CD14-positive monocyte (primary cell): ENCODE results near the gene TEKTIP1. TPM values are rescaled to one million over a fixed set of nuclear protein-coding genes. Genes with fewer than 3 reads are reported as not detected.

Source experiments
- DNase-seq, 3 donors: peaks; one replicate each; pipeline ENCODE4 v3.0.0-alpha.2; 2011 to 2022
- H2AFZ ChIP-seq: 2 replicates; pipeline ENCODE4 v1.6.0; 2012; ENCODE audit warnings: mild to moderate bottlenecking, low read depth, low read length, inconsistent platforms; ENCODE audit not compliant: insufficient read depth, poor library complexity, severe bottlenecking
- H3K27ac ChIP-seq, 2 donors: 1 replicate in 1 of 2; 2 replicates in 1 of 2; pipeline ENCODE4 v1.5.1; 2012 to 2013; ENCODE audit warnings: low read length in 2 of 2, control low read depth in 1 of 2, inconsistent platforms in 1 of 2, low read depth in 1 of 2, mild to moderate bottlenecking in 1 of 2
- H3K27me3 ChIP-seq, 2 donors: one replicate each; pipeline versions ENCODE4 v1.6.0 to v1.6.1; 2011 to 2013; ENCODE audit warnings: low read length in 2 of 2; ENCODE audit not compliant: control insufficient read depth in 2 of 2, insufficient read depth in 2 of 2
- H3K36me3 ChIP-seq, 2 donors: replicated peaks in 1 of 2; 1 replicate in 1 of 2; 2 replicates in 1 of 2; pipeline versions ENCODE4 v1.5.1 to v1.6.1; 2012 to 2013; ENCODE audit warnings: low read length in 2 of 2, control low read depth in 1 of 2, inconsistent platforms in 1 of 2, mild to moderate bottlenecking in 1 of 2; ENCODE audit not compliant: insufficient read depth in 2 of 2, control insufficient read depth in 1 of 2
- H3K4me1 ChIP-seq, 2 donors: 1 replicate in 1 of 2; 2 replicates in 1 of 2; pipeline versions ENCODE4 v1.5.1 to v1.6.1; 2012 to 2013; ENCODE audit warnings: low read length in 2 of 2, control low read depth in 1 of 2, inconsistent platforms in 1 of 2, mild to moderate bottlenecking in 1 of 2, moderate library complexity in 1 of 2; ENCODE audit not compliant: insufficient read depth in 2 of 2, control insufficient read depth in 1 of 2
- H3K4me2 ChIP-seq: replicated peaks from 2 replicates; pipeline ENCODE3; 2012; ENCODE audit warnings: low read length, moderate library complexity, mild to moderate bottlenecking; ENCODE audit not compliant: poor library complexity, severe bottlenecking; ENCODE audit errors: extremely low read depth
- H3K4me3 ChIP-seq, 3 experiments: fragments of 200-600 bp in 1 of 3; sonication (generic) in 1 of 3; replicated peaks in 1 of 3; 1 replicate in 2 of 3; 2 replicates in 1 of 3; pipeline ENCODE4 v1.5.1; 2011 to 2013; ENCODE audit warnings: low read length in 3 of 3, mild to moderate bottlenecking in 3 of 3, control low read depth in 2 of 3, low read depth in 2 of 3, inconsistent platforms in 1 of 3, moderate library complexity in 1 of 3
- H3K79me2 ChIP-seq: 2 replicates; pipeline ENCODE4 v1.6.0; 2012; ENCODE audit warnings: mild to moderate bottlenecking, control low read depth, inconsistent platforms, low read length, moderate library complexity; ENCODE audit not compliant: insufficient read depth
- H3K9ac ChIP-seq: 2 replicates; pipeline ENCODE4 v1.6.0; 2017; ENCODE audit warnings: low read length, mild to moderate bottlenecking; ENCODE audit not compliant: insufficient read depth, poor library complexity, severe bottlenecking
- H3K9me3 ChIP-seq, 2 donors: replicated peaks in 1 of 2; 1 replicate in 1 of 2; 2 replicates in 1 of 2; pipeline versions ENCODE4 v1.5.1 to v1.6.1; 2012 to 2013; ENCODE audit warnings: low read length in 2 of 2, control low read depth in 1 of 2; ENCODE audit not compliant: control insufficient read depth in 1 of 2, insufficient read depth in 1 of 2
- H4K20me1 ChIP-seq: 2 replicates; pipeline ENCODE4 v1.6.0; 2012; ENCODE audit warnings: mild to moderate bottlenecking, low read length, control low read depth, moderate library complexity; ENCODE audit not compliant: insufficient read depth
- H3K27ac Mint-ChIP-seq, 7 donors: one replicate each; pipeline ENCODE4 v1.8.0; 2020; ENCODE audit warnings: mild to moderate bottlenecking in 7 of 7, mixed read lengths in 7 of 7, moderate library complexity in 6 of 7, inconsistent platforms in 2 of 7
- H3K27me3 Mint-ChIP-seq, 3 donors: one replicate each; pipeline ENCODE4 v1.8.0; 2021 to 2022; ENCODE audit warnings: low read depth in 3 of 3, mild to moderate bottlenecking in 3 of 3, mixed read lengths in 3 of 3, moderate library complexity in 3 of 3, inconsistent platforms in 1 of 3
- H3K36me3 Mint-ChIP-seq, 2 donors: one replicate each; pipeline ENCODE4 v1.8.0; 2020; ENCODE audit warnings: mixed read lengths in 2 of 2, inconsistent platforms in 1 of 2, mild to moderate bottlenecking in 1 of 2
- H3K4me1 Mint-ChIP-seq: one replicate; pipeline ENCODE4 v1.8.0; 2020; ENCODE audit warnings: mild to moderate bottlenecking, mixed read lengths
- H3K4me3 Mint-ChIP-seq, 2 donors: one replicate each; pipeline ENCODE4 v1.8.0; 2020; ENCODE audit warnings: mild to moderate bottlenecking in 2 of 2, mixed read lengths in 2 of 2, moderate library complexity in 1 of 2
- H3K9me3 Mint-ChIP-seq, 7 donors: one replicate each; pipeline ENCODE4 v1.8.0; 2020 to 2022; ENCODE audit warnings: mixed read lengths in 7 of 7, mild to moderate bottlenecking in 6 of 7, moderate library complexity in 6 of 7, inconsistent platforms in 2 of 7
- CTCF ChIP-seq: fragments of 200-600 bp; IDR thresholded peaks from one replicate; pipeline ENCODE4 v1.8.0; 2022; ENCODE audit warnings: antibody characterized with exemption, mild to moderate bottlenecking
- WGBS: methylation state at CpG from one replicate; pipeline ENCODE4 v1.1.5; 2013; ENCODE audit warnings: missing lambda C conversion rate; ENCODE audit not compliant: insufficient coverage; 5-methylcytosine and 5-hydroxymethylcytosine counted together
- intact Hi-C, 2 donors: fragments of 100-400 bp; cut with micrococcal nuclease; formaldehyde crosslinking; loops; one replicate each; pipeline versions ENCODE4 v1.15.0 to v1.15.1; 2023
- polyA plus RNA-seq, 3 donors: library from polyadenylated mRNA; depleted of rRNA in 1 of 3; unstranded in 2 of 3; stranded (reverse) in 1 of 3; fragments of 300-500 nt in 2 of 3; fragments of >200 nt in 1 of 3; fragmentation: Illumina TruSeq in 2 of 3; gene quantifications; 1 replicate in 2 of 3; 2 replicates in 1 of 3; pipeline ENCODE4 v1.2.3, GENCODE V29; 2012 to 2021

TEKTIP1 gene
- polyA plus RNA-seq, 3 donors = 1.8 TPM; not detected in 2

GRCh38 chr19:3538258-3538929 lies 580 bp upstream of the TEKTIP1 start:
- WGBS = 93% methylated on average over 24 of the region's 25 CpGs
- Mint-ChIP-seq H3K27ac (peak overlapping the region in 5 of 7 donors; percentile 3 to 77 (median 65)), H3K4me3 (no peak overlapping the region), H3K27me3 (peaks cover 0 to 1% (median 0%) of the 10 kb centered on the region in 3 donors), H3K9me3 (peaks cover 0 to 5% (median 2%) of the 10 kb centered on the region in 7 donors), H3K36me3 (peaks cover 25 to 55% of the 10 kb centered on the region in 2 donors), H3K4me1 (peaks cover 13% of the 10 kb centered on the region)
- Histone ChIP-seq H3K27ac (peak overlapping the region in 1 of 2 donors; percentile 32), H3K9me3 (no peaks in the 10 kb centered on the region), H3K27me3 (no peaks in the 10 kb centered on the region), H3K4me2 (no peak overlapping the region), H3K4me3 (no peak overlapping the region), H3K9ac (no peak overlapping the region), H3K36me3 (peaks cover 31 to 50% of the 10 kb centered on the region in 2 donors), H3K4me1 (peaks cover 0 to 5% of the 10 kb centered on the region in 2 donors), H4K20me1 (peaks cover 55% of the 10 kb centered on the region), H3K79me2 (no peaks in the 10 kb centered on the region), H2AFZ (no peak overlapping the region)
- intact Hi-C loops = no loop called here
- no peak for TF ChIP-seq CTCF
- no peak for DNase-seq

GRCh38 chr19:3539756-3540118 lies 763 bp downstream of the TEKTIP1 start:
- H3K79me2 ChIP-seq = no peaks in the 10 kb centered on the region
- peaks cover under 1 to 5% of the 10 kb centered on the region in 2 donors for H3K4me1 ChIP-seq
- peaks cover 31 to 49% of the 10 kb centered on the region in 2 donors for H3K36me3 ChIP-seq
- H3K27ac ChIP-seq = no peak overlapping the region
- H3K27me3 Mint-ChIP-seq = peaks cover 0 to 1% (median 0%) of the 10 kb centered on the region in 3 donors
- H3K4me3 Mint-ChIP-seq = no peak overlapping the region
- no peak overlapping the region for H3K4me3 ChIP-seq
- no peaks in the 10 kb centered on the region for H3K27me3 ChIP-seq
- H3K4me2 ChIP-seq = no peak overlapping the region
- H4K20me1 ChIP-seq = peaks cover 67% of the 10 kb centered on the region
- peaks cover 13% of the 10 kb centered on the region for H3K4me1 Mint-ChIP-seq
- DNase-seq = no peak
- no peak overlapping the region for H2AFZ ChIP-seq
- intact Hi-C loops = no loop called here
- peak overlapping the region in 3 of 7 donors; percentile 33 to 50 (median 40) for H3K27ac Mint-ChIP-seq
- peaks cover 0 to 5% (median 2%) of the 10 kb centered on the region in 7 donors for H3K9me3 Mint-ChIP-seq
- peaks cover 16 to 45% of the 10 kb centered on the region in 2 donors for H3K36me3 Mint-ChIP-seq
- H3K9me3 ChIP-seq = no peaks in the 10 kb centered on the region
- WGBS = no CpG with 5 or more reads among the region's 1 CpG
- no peak overlapping the region for H3K9ac ChIP-seq
- TF ChIP-seq CTCF = no peak
